GM12891 (cell line): ENCODE results near the gene DDX55.

Experiments
- POLR2A ChIP-seq: IDR thresholded peaks from 2 replicates; pipeline ENCODE4 v1.6.1; 2011; ENCODE audit warnings: low read depth, low read length, control low read depth
- POLR2AphosphoS5 ChIP-seq: IDR thresholded peaks from 2 replicates; pipeline ENCODE4 v1.6.1; 2011; ENCODE audit warnings: low read depth, low read length, control low read depth
- SPI1 ChIP-seq: IDR thresholded peaks from 2 replicates; pipeline ENCODE4 v1.6.1; 2011; ENCODE audit warnings: low read depth, low read length, control low read depth

- TF ChIP-seq POLR2A, result no peak
- no peak for TF ChIP-seq POLR2AphosphoS5
- no peak for TF ChIP-seq SPI1
Observed at GRCh38 chr12:123571343-123571813, 30.5 kb upstream of the DDX55 start.
